Measurements from ENCODE around the gene NBEA.
"Not testable (repeated sequence)": the region's sequence is repeated elsewhere in the genome, so short reads cannot be mapped to it uniquely, and the experiment has no call there.

Gene NBEA

GRCh38 chr13:35599384-35599783 lies 657.3 kb downstream of the NBEA start:
- no peak for DNase-seq

- DNase-seq, result no peak
Measured at GRCh38 chr13:35600137-35600536, 658.1 kb downstream of the NBEA start.

DNA sequence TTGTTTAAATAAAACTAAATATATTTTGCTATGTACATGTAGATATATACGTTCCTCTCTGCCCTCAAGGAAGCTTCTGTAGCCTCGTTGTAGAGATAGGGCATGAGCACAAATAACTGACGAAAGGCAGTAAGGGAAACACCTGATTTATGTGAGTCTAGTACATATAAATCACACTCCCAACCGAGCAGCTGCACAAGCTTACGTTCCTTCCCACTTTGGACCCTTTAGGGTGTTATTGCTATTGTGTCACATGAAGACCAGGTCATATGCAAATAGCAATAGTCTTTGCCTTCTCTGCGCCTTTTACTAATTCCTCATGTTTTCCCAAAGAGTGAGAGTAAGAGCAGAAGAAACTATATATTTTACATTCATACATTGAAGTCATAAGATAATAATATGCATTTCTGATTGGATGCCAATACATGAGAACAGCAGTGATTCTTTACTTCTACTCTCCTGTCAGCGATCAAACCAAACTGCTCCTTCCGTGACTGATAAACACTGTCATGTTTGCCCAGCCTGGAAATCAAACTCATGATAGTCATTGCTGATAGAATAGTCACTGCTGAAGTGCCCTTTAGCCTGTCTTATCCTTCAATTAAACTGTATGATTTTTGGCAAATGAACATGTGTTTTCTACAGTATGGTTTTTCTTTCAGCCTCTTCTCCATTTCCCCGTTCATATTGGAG lies 661.7 kb downstream of the NBEA start:
- no peak for DNase-seq

DNA sequence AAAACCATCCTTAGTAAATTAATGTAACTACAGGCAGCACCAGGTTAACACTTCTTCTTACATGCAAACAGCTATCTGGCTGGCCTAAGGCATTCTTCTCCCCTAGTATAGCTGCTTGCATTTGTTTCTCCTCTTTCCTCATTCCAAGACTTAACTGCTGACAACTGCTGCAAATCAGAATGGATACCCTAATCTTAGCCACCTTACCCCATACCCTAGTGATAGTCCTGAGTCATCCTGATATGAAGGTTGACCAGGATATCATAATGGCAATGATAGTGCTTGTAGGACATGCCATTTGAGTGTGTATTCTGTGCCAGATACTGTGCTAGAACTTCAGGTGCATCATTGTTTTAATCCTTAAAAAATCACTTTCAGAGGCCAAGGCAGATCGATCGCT lies 672.6 kb downstream of the NBEA start:
- no peak for DNase-seq

DNA sequence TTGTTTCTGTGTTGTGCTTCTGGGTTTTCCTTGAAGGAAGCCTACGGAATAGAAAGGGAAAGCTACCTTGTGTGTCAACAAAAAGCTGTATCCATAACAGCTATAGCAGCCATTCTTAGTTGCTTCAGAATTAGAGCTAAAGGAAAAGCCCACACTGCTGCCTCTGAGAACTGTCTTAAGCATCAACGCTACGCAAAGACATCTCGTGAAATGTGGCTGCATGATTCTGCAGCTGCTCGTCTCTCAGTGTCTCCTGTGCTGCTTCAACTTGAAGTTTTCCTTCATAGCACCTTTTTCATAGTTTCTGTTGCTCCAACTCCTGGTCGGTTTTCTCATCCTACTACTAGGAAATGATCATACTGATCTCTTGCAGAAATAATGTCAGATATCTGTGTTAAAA lies 675.4 kb downstream of the NBEA start:
- no peak for DNase-seq

- no peak for DNase-seq
Measured at GRCh38 chr13:35618565-35619083, 676.6 kb downstream of the NBEA start.

GRCh38 chr13:35621989-35622388 lies 679.9 kb downstream of the NBEA start:
- no peak for DNase-seq

- DNase-seq, result no peak
Measured at GRCh38 chr13:35629026-35629425, 687.0 kb downstream of the NBEA start.

GRCh38 chr13:35630551-35631275 lies 688.6 kb downstream of the NBEA start:
- no peak for DNase-seq

- DNase-seq, result no peak
Measured at GRCh38 chr13:35631666-35632065, 689.6 kb downstream of the NBEA start.

DNA sequence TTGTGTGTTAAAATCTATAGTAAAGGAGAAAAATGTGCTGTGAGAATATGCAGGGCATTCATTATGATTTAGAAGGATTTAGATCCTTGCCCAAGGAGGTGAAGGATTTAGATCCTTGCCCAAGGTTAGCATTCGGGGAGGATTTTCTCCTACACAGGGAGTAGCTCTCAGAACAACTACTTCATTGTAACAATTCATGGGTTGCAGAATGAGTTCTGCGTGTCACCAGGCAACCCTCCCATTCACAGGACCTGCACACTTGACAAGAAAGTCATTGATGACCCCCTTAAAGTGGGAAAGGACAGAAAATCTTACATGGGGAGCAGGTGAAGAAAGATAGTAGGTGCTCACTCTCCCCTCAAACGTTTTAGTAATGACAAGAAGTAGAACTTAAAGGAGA lies 701.6 kb downstream of the NBEA start:
- DNase-seq, result no peak

GRCh38 chr13:35646056-35646774 lies 704.1 kb downstream of the NBEA start:
- DNase-seq, result no peak

DNA sequence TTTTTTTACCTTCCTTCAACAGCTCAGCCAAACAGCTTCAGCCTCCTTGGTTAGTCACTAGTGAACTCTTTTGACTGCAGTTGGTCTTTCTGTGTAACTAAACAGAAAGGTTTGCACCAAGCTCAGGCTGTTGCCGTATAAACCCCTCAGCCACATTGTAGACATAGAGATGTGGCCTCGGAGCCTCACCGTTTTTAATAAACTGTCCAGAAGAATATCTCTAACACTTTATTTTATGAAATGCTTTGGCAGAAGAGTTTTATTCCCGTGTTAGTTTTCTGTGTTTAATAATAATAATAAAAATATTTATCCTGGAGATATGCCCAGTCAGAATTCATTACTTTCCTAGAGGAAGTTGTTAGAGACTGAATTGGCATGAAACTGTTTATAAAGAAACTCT lies 706.1 kb downstream of the NBEA start:
- no peak for DNase-seq

- DNase-seq, result no peak
Measured at GRCh38 chr13:35649162-35649561, 707.1 kb downstream of the NBEA start.

- DNase-seq, result no peak
Measured at GRCh38 chr13:35659796-35660195, 717.7 kb downstream of the NBEA start.

GRCh38 chr13:35664747-35665146 lies 722.7 kb downstream of the NBEA start:
- DNase-seq, result no peak

GRCh38 chr13:35669321-35669720 lies 727.3 kb downstream of the NBEA start:
- DNase-seq, result no peak

- no peak for DNase-seq
Measured at GRCh38 chr13:35672611-35673010, 730.5 kb downstream of the NBEA start.

DNA sequence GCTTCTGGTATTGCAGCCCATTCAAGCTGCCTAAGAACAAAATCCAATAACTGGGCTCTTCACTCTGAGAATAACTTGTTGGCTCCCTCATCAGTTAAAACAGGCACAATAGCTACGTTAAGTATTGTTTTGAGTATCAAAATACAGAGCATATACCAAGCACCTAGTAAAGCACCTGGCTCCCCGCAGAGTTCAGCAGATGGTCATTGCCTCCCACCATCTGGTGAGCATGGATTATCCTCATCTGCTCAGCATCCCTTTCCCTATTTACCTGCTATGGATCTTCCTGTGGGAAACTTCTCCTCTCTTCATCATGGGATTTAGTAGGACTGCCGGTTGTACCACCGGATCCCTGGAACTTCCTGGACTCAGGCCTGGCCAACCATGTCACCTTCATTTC lies 733.6 kb downstream of the NBEA start:
- no peak for DNase-seq

GRCh38 chr13:35677863-35678262 lies 735.8 kb downstream of the NBEA start:
- not testable (repeated sequence) for DNase-seq

DNA sequence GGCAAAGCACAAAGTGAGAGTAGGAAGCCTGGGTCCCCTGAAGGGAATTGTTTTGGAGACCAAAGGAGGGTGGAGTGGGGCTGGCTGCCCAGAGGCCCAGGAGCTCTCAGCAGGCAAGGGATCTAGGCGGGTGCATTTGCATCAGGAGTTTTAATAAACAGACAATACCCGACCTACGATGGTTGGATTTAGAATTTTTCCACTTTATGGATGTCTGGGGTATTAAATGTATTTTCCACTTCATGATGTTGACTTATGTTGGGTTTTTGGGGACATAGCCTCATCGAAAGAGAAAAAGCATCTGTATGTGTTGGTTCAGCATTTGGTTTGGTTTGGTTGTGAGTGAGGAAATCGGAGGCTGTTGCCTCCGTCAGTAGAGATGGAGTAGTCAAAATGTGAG lies 739.6 kb downstream of the NBEA start:
- no peak for DNase-seq

- no peak for DNase-seq
Measured at GRCh38 chr13:35684432-35684831, 742.4 kb downstream of the NBEA start.

DNA sequence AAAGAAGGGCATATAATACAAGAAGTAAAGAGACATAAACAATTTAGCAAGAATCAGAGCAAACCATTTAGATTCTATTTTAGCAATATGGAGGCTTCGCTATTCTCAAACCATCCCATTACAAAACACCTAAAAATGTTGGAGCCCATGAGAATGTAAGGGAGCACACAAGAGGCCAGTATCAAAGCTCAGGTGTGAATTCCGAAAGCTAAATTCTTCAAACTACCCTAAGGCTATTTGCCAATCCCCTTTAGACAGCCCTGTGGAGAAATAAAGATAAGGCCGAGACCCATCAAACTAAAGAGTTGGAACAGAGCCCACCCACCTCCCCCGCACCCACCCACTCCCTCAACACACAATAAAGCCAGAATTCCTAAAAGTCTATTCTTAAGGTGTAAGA lies 745.3 kb downstream of the NBEA start:
- no peak for DNase-seq
